ENCODE results near the gene CASK.

The CASK gene

GRCh38 chrX:41870719-41871151 is 52.6 kb downstream of the CASK start:
- H3K9me3 ChIP-seq (ENCODE audit: control insufficient read depth in 1 of 2, low read length in 2 of 2), result no peaks in the 10 kb centered on the region
- peaks cover 0 to 5% of the 10 kb centered on the region in 2 donors for H3K4me1 ChIP-seq (ENCODE audit: control insufficient read depth in 1 of 2, insufficient read depth in 2 of 2, low read length in 2 of 2)
- H3K27me3 ChIP-seq (ENCODE audit: low read depth, low read length), result no peaks in the 10 kb centered on the region
- no peaks in the 10 kb centered on the region for H3K36me3 ChIP-seq (ENCODE audit: control insufficient read depth in 1 of 2, insufficient read depth in 2 of 2, low read length in 2 of 2)
- H3K4me3 ChIP-seq (ENCODE audit: low read depth in 1 of 2, low read length in 2 of 2), result no peak overlapping the region
- no peak overlapping the region for H3K27ac ChIP-seq (ENCODE audit: low read length)

GRCh38 chrX:41868392-41868977 is 54.9 kb downstream of the CASK start:
- Histone ChIP-seq H3K4me3 (ENCODE audit: low read depth in 1 of 2, low read length in 2 of 2) (no peak overlapping the region), H3K27ac (ENCODE audit: low read length) (no peak overlapping the region), H3K27me3 (ENCODE audit: low read depth, low read length) (no peaks in the 10 kb centered on the region), H3K4me1 (ENCODE audit: control insufficient read depth in 1 of 2, insufficient read depth in 2 of 2, low read length in 2 of 2) (peaks cover 0 to 5% of the 10 kb centered on the region in 2 donors), H3K9me3 (ENCODE audit: control insufficient read depth in 1 of 2, low read length in 2 of 2) (no peaks in the 10 kb centered on the region), H3K36me3 (ENCODE audit: control insufficient read depth in 1 of 2, insufficient read depth in 2 of 2, low read length in 2 of 2) (no peaks in the 10 kb centered on the region)

- Histone ChIP-seq H3K4me3 (ENCODE audit: low read depth in 1 of 2, low read length in 2 of 2) (no peak overlapping the region), H3K4me1 (ENCODE audit: control insufficient read depth in 1 of 2, insufficient read depth in 2 of 2, low read length in 2 of 2) (peaks cover 0 to 4% of the 10 kb centered on the region in 2 donors), H3K27ac (ENCODE audit: low read length) (no peak overlapping the region), H3K27me3 (ENCODE audit: low read depth, low read length) (no peaks in the 10 kb centered on the region), H3K36me3 (ENCODE audit: control insufficient read depth in 1 of 2, insufficient read depth in 2 of 2, low read length in 2 of 2) (no peaks in the 10 kb centered on the region), H3K9me3 (ENCODE audit: control insufficient read depth in 1 of 2, low read length in 2 of 2) (no peaks in the 10 kb centered on the region)
These were observed 59.8 kb downstream of the CASK start for GRCh38 chrX:41863343-41864203.

- H3K9me3 ChIP-seq (ENCODE audit: control insufficient read depth in 1 of 2, low read length in 2 of 2), result no peaks in the 10 kb centered on the region
- no peak overlapping the region for H3K4me3 ChIP-seq (ENCODE audit: low read depth in 1 of 2, low read length in 2 of 2)
- no peaks in the 10 kb centered on the region for H3K27me3 ChIP-seq (ENCODE audit: low read depth, low read length)
- H3K4me1 ChIP-seq (ENCODE audit: control insufficient read depth in 1 of 2, insufficient read depth in 2 of 2, low read length in 2 of 2), result no peaks in the 10 kb centered on the region
- H3K27ac ChIP-seq (ENCODE audit: low read length), result no peak overlapping the region
- H3K36me3 ChIP-seq (ENCODE audit: control insufficient read depth in 1 of 2, insufficient read depth in 2 of 2, low read length in 2 of 2), result no peaks in the 10 kb centered on the region
These were observed 60.7 kb downstream of the CASK start for GRCh38 chrX:41862562-41863184.

- H3K4me3 ChIP-seq (ENCODE audit: low read depth in 1 of 2, low read length in 2 of 2), result no peak overlapping the region
- no peaks in the 10 kb centered on the region for H3K27me3 ChIP-seq (ENCODE audit: low read depth, low read length)
- H3K36me3 ChIP-seq (ENCODE audit: control insufficient read depth in 1 of 2, insufficient read depth in 2 of 2, low read length in 2 of 2), result no peaks in the 10 kb centered on the region
- no peaks in the 10 kb centered on the region for H3K4me1 ChIP-seq (ENCODE audit: control insufficient read depth in 1 of 2, insufficient read depth in 2 of 2, low read length in 2 of 2)
- no peaks in the 10 kb centered on the region for H3K9me3 ChIP-seq (ENCODE audit: control insufficient read depth in 1 of 2, low read length in 2 of 2)
- H3K27ac ChIP-seq (ENCODE audit: low read length), result no peak overlapping the region
These were observed 65.1 kb downstream of the CASK start for GRCh38 chrX:41858161-41858775.

GRCh38 chrX:41857670-41858069 is 65.7 kb downstream of the CASK start:
- H3K36me3 ChIP-seq (ENCODE audit: control insufficient read depth in 1 of 2, insufficient read depth in 2 of 2, low read length in 2 of 2), result no peaks in the 10 kb centered on the region
- H3K27me3 ChIP-seq (ENCODE audit: low read depth, low read length), result no peaks in the 10 kb centered on the region
- H3K9me3 ChIP-seq (ENCODE audit: control insufficient read depth in 1 of 2, low read length in 2 of 2), result no peaks in the 10 kb centered on the region

GRCh38 chrX:41846714-41847113 is 76.6 kb downstream of the CASK start:
- Histone ChIP-seq H3K4me3 (ENCODE audit: low read depth in 1 of 2, low read length in 2 of 2) (no peak overlapping the region), H3K27me3 (ENCODE audit: low read depth, low read length) (no peaks in the 10 kb centered on the region), H3K9me3 (ENCODE audit: control insufficient read depth in 1 of 2, low read length in 2 of 2) (peaks cover 3 to 4% of the 10 kb centered on the region in 2 donors), H3K4me1 (ENCODE audit: control insufficient read depth in 1 of 2, insufficient read depth in 2 of 2, low read length in 2 of 2) (no peaks in the 10 kb centered on the region), H3K36me3 (ENCODE audit: control insufficient read depth in 1 of 2, insufficient read depth in 2 of 2, low read length in 2 of 2) (peaks cover 0 to 8% of the 10 kb centered on the region in 2 donors), H3K27ac (ENCODE audit: low read length) (no peak overlapping the region)

More at GRCh38 chrX:41857670-41858069, 65.7 kb downstream of the CASK start:
- H3K4me1 ChIP-seq (ENCODE audit: control insufficient read depth in 1 of 2, insufficient read depth in 2 of 2, low read length in 2 of 2), result no peaks in the 10 kb centered on the region
- no peak overlapping the region for H3K27ac ChIP-seq (ENCODE audit: low read length)
- no peak overlapping the region for H3K4me3 ChIP-seq (ENCODE audit: low read depth in 1 of 2, low read length in 2 of 2)

- H3K36me3 ChIP-seq (ENCODE audit: control insufficient read depth in 1 of 2, insufficient read depth in 2 of 2, low read length in 2 of 2), result no peaks in the 10 kb centered on the region
- no peaks in the 10 kb centered on the region for H3K27me3 ChIP-seq (ENCODE audit: low read depth, low read length)
- H3K4me3 ChIP-seq (ENCODE audit: low read depth in 1 of 2, low read length in 2 of 2), result no peak overlapping the region
- no peaks in the 10 kb centered on the region for H3K4me1 ChIP-seq (ENCODE audit: control insufficient read depth in 1 of 2, insufficient read depth in 2 of 2, low read length in 2 of 2)
- H3K9me3 ChIP-seq (ENCODE audit: control insufficient read depth in 1 of 2, low read length in 2 of 2), result no peaks in the 10 kb centered on the region
- H3K27ac ChIP-seq (ENCODE audit: low read length), result no peak overlapping the region
These were observed 85.9 kb downstream of the CASK start for GRCh38 chrX:41837270-41837944.

GRCh38 chrX:41828826-41829225 is 94.5 kb downstream of the CASK start:
- no peaks in the 10 kb centered on the region for H3K4me1 ChIP-seq (ENCODE audit: control insufficient read depth in 1 of 2, insufficient read depth in 2 of 2, low read length in 2 of 2)
- H3K27me3 ChIP-seq (ENCODE audit: low read depth, low read length), result no peaks in the 10 kb centered on the region
- no peaks in the 10 kb centered on the region for H3K36me3 ChIP-seq (ENCODE audit: control insufficient read depth in 1 of 2, insufficient read depth in 2 of 2, low read length in 2 of 2)
- no peak overlapping the region for H3K4me3 ChIP-seq (ENCODE audit: low read depth in 1 of 2, low read length in 2 of 2)
- H3K9me3 ChIP-seq (ENCODE audit: control insufficient read depth in 1 of 2, low read length in 2 of 2), result no peaks in the 10 kb centered on the region
- no peak overlapping the region for H3K27ac ChIP-seq (ENCODE audit: low read length)

- H3K9me3 ChIP-seq (ENCODE audit: control insufficient read depth in 1 of 2, low read length in 2 of 2), result no peaks in the 10 kb centered on the region
- no peaks in the 10 kb centered on the region for H3K27me3 ChIP-seq (ENCODE audit: low read depth, low read length)
- H3K36me3 ChIP-seq (ENCODE audit: control insufficient read depth in 1 of 2, insufficient read depth in 2 of 2, low read length in 2 of 2), result no peaks in the 10 kb centered on the region
- no peak overlapping the region for H3K4me3 ChIP-seq (ENCODE audit: low read depth in 1 of 2, low read length in 2 of 2)
- H3K27ac ChIP-seq (ENCODE audit: low read length), result no peak overlapping the region
- no peaks in the 10 kb centered on the region for H3K4me1 ChIP-seq (ENCODE audit: control insufficient read depth in 1 of 2, insufficient read depth in 2 of 2, low read length in 2 of 2)
These were observed 95.5 kb downstream of the CASK start for GRCh38 chrX:41827886-41828285.

- no peak overlapping the region for H3K27ac ChIP-seq (ENCODE audit: low read length)
- no peak overlapping the region for H3K4me3 ChIP-seq (ENCODE audit: low read depth in 1 of 2, low read length in 2 of 2)
- H3K36me3 ChIP-seq (ENCODE audit: control insufficient read depth in 1 of 2, insufficient read depth in 2 of 2, low read length in 2 of 2), result no peaks in the 10 kb centered on the region
- no peaks in the 10 kb centered on the region for H3K27me3 ChIP-seq (ENCODE audit: low read depth, low read length)
- H3K9me3 ChIP-seq (ENCODE audit: control insufficient read depth in 1 of 2, low read length in 2 of 2), result no peaks in the 10 kb centered on the region
- H3K4me1 ChIP-seq (ENCODE audit: control insufficient read depth in 1 of 2, insufficient read depth in 2 of 2, low read length in 2 of 2), result no peaks in the 10 kb centered on the region
These were observed 97.6 kb downstream of the CASK start for GRCh38 chrX:41825796-41826195.

Data from muscle layer of duodenum (tissue), 2 donors.